ENCODE data around the gene CFL1. TPM values are rescaled to one million over a fixed set of nuclear protein-coding genes. Genes with fewer than 3 reads are reported as not detected.
A peak's percentile ranks its signal among the peaks of the same experiment; 100 is the strongest.

The CFL1 gene
- polyA plus RNA-seq, 1 of the 3 experiments (the other 2 are of a cell fraction): 4,252 TPM

- TF ChIP-seq, protein P1, sequence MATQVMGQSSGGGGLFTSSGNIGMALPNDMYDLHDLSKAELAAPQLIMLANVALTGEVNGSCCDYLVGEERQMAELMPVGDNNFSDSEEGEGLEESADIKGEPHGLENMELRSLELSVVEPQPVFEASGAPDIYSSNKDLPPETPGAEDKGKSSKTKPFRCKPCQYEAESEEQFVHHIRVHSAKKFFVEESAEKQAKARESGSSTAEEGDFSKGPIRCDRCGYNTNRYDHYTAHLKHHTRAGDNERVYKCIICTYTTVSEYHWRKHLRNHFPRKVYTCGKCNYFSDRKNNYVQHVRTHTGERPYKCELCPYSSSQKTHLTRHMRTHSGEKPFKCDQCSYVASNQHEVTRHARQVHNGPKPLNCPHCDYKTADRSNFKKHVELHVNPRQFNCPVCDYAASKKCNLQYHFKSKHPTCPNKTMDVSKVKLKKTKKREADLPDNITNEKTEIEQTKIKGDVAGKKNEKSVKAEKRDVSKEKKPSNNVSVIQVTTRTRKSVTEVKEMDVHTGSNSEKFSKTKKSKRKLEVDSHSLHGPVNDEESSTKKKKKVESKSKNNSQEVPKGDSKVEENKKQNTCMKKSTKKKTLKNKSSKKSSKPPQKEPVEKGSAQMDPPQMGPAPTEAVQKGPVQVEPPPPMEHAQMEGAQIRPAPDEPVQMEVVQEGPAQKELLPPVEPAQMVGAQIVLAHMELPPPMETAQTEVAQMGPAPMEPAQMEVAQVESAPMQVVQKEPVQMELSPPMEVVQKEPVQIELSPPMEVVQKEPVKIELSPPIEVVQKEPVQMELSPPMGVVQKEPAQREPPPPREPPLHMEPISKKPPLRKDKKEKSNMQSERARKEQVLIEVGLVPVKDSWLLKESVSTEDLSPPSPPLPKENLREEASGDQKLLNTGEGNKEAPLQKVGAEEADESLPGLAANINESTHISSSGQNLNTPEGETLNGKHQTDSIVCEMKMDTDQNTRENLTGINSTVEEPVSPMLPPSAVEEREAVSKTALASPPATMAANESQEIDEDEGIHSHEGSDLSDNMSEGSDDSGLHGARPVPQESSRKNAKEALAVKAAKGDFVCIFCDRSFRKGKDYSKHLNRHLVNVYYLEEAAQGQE (IDR thresholded peaks at IDR 0.05; ENCODE audit: low read depth, low read length): peak; percentile 51; the same call in 1 of the 2 replicates
- no peak for TF ChIP-seq CTCF (IDR thresholded peaks at IDR 0.05)
- peak; percentile 43; the same call in 1 of the 2 replicates for TF ChIP-seq ELF1 (IDR thresholded peaks at IDR 0.05)
- no peak for TF ChIP-seq EZH2phosphoT487 (IDR thresholded peaks at IDR 0.05; ENCODE audit: borderline replicate concordance, low read depth)
- TF ChIP-seq, protein P2, sequence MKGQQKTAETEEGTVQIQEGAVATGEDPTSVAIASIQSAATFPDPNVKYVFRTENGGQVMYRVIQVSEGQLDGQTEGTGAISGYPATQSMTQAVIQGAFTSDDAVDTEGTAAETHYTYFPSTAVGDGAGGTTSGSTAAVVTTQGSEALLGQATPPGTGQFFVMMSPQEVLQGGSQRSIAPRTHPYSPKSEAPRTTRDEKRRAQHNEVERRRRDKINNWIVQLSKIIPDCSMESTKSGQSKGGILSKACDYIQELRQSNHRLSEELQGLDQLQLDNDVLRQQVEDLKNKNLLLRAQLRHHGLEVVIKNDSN (IDR thresholded peaks at IDR 0.05; ENCODE audit: borderline replicate concordance, low read depth): no peak
- TF ChIP-seq, protein P3, sequence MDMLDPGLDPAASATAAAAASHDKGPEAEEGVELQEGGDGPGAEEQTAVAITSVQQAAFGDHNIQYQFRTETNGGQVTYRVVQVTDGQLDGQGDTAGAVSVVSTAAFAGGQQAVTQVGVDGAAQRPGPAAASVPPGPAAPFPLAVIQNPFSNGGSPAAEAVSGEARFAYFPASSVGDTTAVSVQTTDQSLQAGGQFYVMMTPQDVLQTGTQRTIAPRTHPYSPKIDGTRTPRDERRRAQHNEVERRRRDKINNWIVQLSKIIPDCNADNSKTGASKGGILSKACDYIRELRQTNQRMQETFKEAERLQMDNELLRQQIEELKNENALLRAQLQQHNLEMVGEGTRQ (IDR thresholded peaks at IDR 0.05; ENCODE audit: borderline replicate concordance, low read depth, low read length): no peak
- peak; percentile 83 for TF ChIP-seq NFIC (IDR thresholded peaks at IDR 0.05; ENCODE audit: borderline replicate concordance)
- no peak; the same call in 1 of the 2 replicates for TF ChIP-seq MEF2A (IDR thresholded peaks at IDR 0.05; ENCODE audit: borderline replicate concordance, low read depth)
- TF ChIP-seq SMC3 (IDR thresholded peaks at IDR 0.05; ENCODE audit: low read depth, low read length): no peak
- TF ChIP-seq RAD21 (IDR thresholded peaks at IDR 0.05; ENCODE audit: low read length): no peak
- peak; percentile 93 for TF ChIP-seq JUND (IDR thresholded peaks at IDR 0.05)
These were observed 45.1 kb upstream of the CFL1 start (continued) for GRCh38 chr11:65903068-65903481.

DNA sequence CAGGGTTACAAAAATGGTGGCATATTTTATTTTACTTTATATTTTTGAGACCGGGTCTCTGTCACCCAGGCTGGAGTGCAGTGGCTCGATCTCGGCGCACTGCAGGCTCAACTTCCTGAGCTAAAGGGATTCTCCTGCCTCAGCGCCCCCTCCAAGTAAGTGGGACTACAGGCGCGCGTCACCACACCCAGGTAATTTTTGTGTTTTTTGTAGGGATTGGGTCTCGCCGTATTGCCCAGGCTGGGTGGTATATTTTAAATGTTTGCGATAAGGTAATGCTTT, 42.9 kb upstream of the CFL1 start:
- H3F3A ChIP-seq (replicated peaks; ENCODE audit: insufficient read depth): peaks cover 53% of the 10 kb centered on the region
- peak overlapping the region; percentile 54; the same call in 1 of the 2 replicates for H3K4me2 ChIP-seq
- H3K27ac ChIP-seq (ENCODE audit: low read depth in 2 of 2, low read length in 1 of 2): peak overlapping the region in 1 of 2 experiments; percentile 95; a peak in 2 of 4 replicates
- H2AFZ ChIP-seq (ENCODE audit: low read depth): no peak overlapping the region
- peaks cover 81% of the 10 kb centered on the region for H3K79me2 ChIP-seq (ENCODE audit: insufficient read depth)
- H3K9ac ChIP-seq: peak overlapping the region; percentile 17; the same call in 1 of the 2 replicates
- H4K20me1 ChIP-seq (ENCODE audit: insufficient read depth): peaks cover 32% of the 10 kb centered on the region
- WGBS (ENCODE audit: low lambda C conversion rate): 97% methylated on average over 11 of the region's 11 CpGs
- ChIA-PET POLR2A (interaction anchor here (0.8 to 1.3 kb wide), 2 partner anchors 17 to 23 kb away, joined by 4 to 5 read pairs; partner anchors contain the start of gene C11orf68), CTCF (interaction anchor here (0.6 to 4.6 kb wide), 9 partner anchors 11 to 360 kb away, joined by 3 to 36 read pairs (median 4); partner anchors contain the start of genes CCDC85B, FIBP, KAT5 and MUS81)
- H3K4me1 ChIP-seq (ENCODE audit: control insufficient read depth in 1 of 2, insufficient read depth in 2 of 2, low read depth in 1 of 2, low read length in 1 of 2): peaks cover 0 to 44% of the 10 kb centered on the region in 2 experiments; a peak in 3 of 4 replicates
- no peak for TF ChIP-seq SMC3 (IDR thresholded peaks at IDR 0.05; ENCODE audit: low read depth, low read length)
- TF ChIP-seq TAF1 (IDR thresholded peaks at IDR 0.05; ENCODE audit: borderline replicate concordance, low read depth, low read length): no peak
- TF ChIP-seq TEAD4 (IDR thresholded peaks at IDR 0.05; ENCODE audit: borderline replicate concordance, insufficient read depth): no peak
- TF ChIP-seq, protein P3 (IDR thresholded peaks at IDR 0.05; ENCODE audit: borderline replicate concordance, low read depth, low read length): no peak
- TF ChIP-seq MXI1 (IDR thresholded peaks at IDR 0.05; ENCODE audit: low read depth, low read length): no peak
- no peak for DNase-seq
- H3K36me3 ChIP-seq (replicated peaks in 1 of 2; ENCODE audit: control insufficient read depth in 1 of 2, insufficient read depth in 2 of 2, low read length in 1 of 2): peaks cover 0 to 26% of the 10 kb centered on the region in 2 experiments
- no peaks in the 10 kb centered on the region for H3K27me3 ChIP-seq (ENCODE audit: insufficient read depth)
- H3K9me2 ChIP-seq: no peaks in the 10 kb centered on the region
- H3K4me3 ChIP-seq (ENCODE audit: low read depth in 2 of 2, low read length in 1 of 2): no peak overlapping the region; a peak in 1 of 4 replicates
- H3K9me3 ChIP-seq: no peaks in the 10 kb centered on the region

All from SK-N-SH (cell line).